ENCODE measurements around the gene PTTG1. TPM values are rescaled to one million over a fixed set of nuclear protein-coding genes. Genes with fewer than 3 reads are reported as not detected.

Gene PTTG1
- total and polyA plus RNA-seq, 9 donors: 0.77 to 12.9 (median 3.6) TPM; not detected in 1

- no peaks in the 10 kb centered on the region for H3K27me3 ChIP-seq
- no peak overlapping the region for H3K27ac ChIP-seq
- 60 to 64% (median 61%) methylated on average over 5 of the region's 5 CpGs for WGBS, 3 donors
- peaks cover 3% of the 10 kb centered on the region for H3K4me1 ChIP-seq (ENCODE audit: insufficient read depth)
- TF ChIP-seq EP300 (IDR thresholded peaks at IDR 0.05) (no peak), CTCF (IDR thresholded peaks at IDR 0.05) (no peak)
- H3K9me3 ChIP-seq: no peaks in the 10 kb centered on the region
- H3K4me3 ChIP-seq: no peak overlapping the region
- H3K36me3 ChIP-seq: no peaks in the 10 kb centered on the region
- DNase-seq: no peak
- intact Hi-C loops (cut with DNase I): no loop called here
Observed at GRCh38 chr5:160466116-160466515, 44.5 kb downstream of the PTTG1 start.

- peaks cover 6% of the 10 kb centered on the region for H3K4me1 ChIP-seq (ENCODE audit: insufficient read depth)
- H3K36me3 ChIP-seq: no peaks in the 10 kb centered on the region
- no peaks in the 10 kb centered on the region for H3K9me3 ChIP-seq
- no peak for DNase-seq
- TF ChIP-seq CTCF (IDR thresholded peaks at IDR 0.05): no peak
- no peak for TF ChIP-seq POLR2A (IDR thresholded peaks at IDR 0.05)
- TF ChIP-seq EP300 (IDR thresholded peaks at IDR 0.05): no peak
- H3K27ac ChIP-seq: no peak overlapping the region
- intact Hi-C loops (cut with DNase I): no loop called here
- H3K27me3 ChIP-seq: no peaks in the 10 kb centered on the region
- WGBS, 3 donors: 56 to 61% (median 60%) methylated on average over 9 of the region's 9 CpGs
- no peak overlapping the region for H3K4me3 ChIP-seq
Observed at GRCh38 chr5:160466889-160467554, 45.4 kb downstream of the PTTG1 start.

GRCh38 chr5:160467555-160468362 is 46.1 kb downstream of the PTTG1 start:
- 48 to 52% (median 51%) methylated on average over 29 of the region's 29 CpGs for WGBS, 3 donors
- peaks cover 6% of the 10 kb centered on the region for H3K4me1 ChIP-seq (ENCODE audit: insufficient read depth)
- H3K27ac ChIP-seq: no peak overlapping the region
- H3K9me3 ChIP-seq: no peaks in the 10 kb centered on the region
- H3K36me3 ChIP-seq: no peaks in the 10 kb centered on the region
- DNase-seq: peak in 4 of 5 donors; percentile 9 to 37 (median 24)
- TF ChIP-seq POLR2A (IDR thresholded peaks at IDR 0.05) (no peak), CTCF (IDR thresholded peaks at IDR 0.05) (no peak), EP300 (IDR thresholded peaks at IDR 0.05) (no peak)
- peak overlapping the region; percentile 22 for H3K4me3 ChIP-seq
- intact Hi-C loops (cut with DNase I): no loop called here
- H3K27me3 ChIP-seq: no peaks in the 10 kb centered on the region

GRCh38 chr5:160468363-160468975 is 46.8 kb downstream of the PTTG1 start:
- TF ChIP-seq EP300 (IDR thresholded peaks at IDR 0.05): no peak
- no peak for TF ChIP-seq POLR2A (IDR thresholded peaks at IDR 0.05)
- no peak for TF ChIP-seq CTCF (IDR thresholded peaks at IDR 0.05)
- DNase-seq: no peak
- WGBS, 3 donors: 47 to 66% (median 52%) methylated on average over 3 of the region's 3 CpGs
- intact Hi-C loops (cut with DNase I): no loop called here
- Histone ChIP-seq H3K4me1 (ENCODE audit: insufficient read depth) (peaks cover 6% of the 10 kb centered on the region), H3K4me3 (no peak overlapping the region), H3K9me3 (no peaks in the 10 kb centered on the region), H3K36me3 (no peaks in the 10 kb centered on the region), H3K27ac (no peak overlapping the region), H3K27me3 (no peaks in the 10 kb centered on the region)
